Fibroblast of gingiva (primary cell): ENCODE data around the gene CCL8.

Experiments used
- DNase-seq: peaks from one replicate; pipeline ENCODE4 v3.0.0-alpha.2; 2011; ENCODE audit warnings: low read depth

The CCL8 gene

GRCh38 chr17:34367486-34368195 is 48.4 kb downstream of the CCL8 start:
- DNase-seq, result no peak

GRCh38 chr17:34368196-34368945 is 49.1 kb downstream of the CCL8 start:
- no peak for DNase-seq

GRCh38 chr17:34368946-34369500 is 49.8 kb downstream of the CCL8 start:
- DNase-seq, result no peak

GRCh38 chr17:34369571-34369970 is 50.3 kb downstream of the CCL8 start:
- DNase-seq, result no peak

- DNase-seq, result no peak
Measured at GRCh38 chr17:34370376-34370996, 51.3 kb downstream of the CCL8 start.

GRCh38 chr17:34370997-34371395 is 51.8 kb downstream of the CCL8 start:
- no peak for DNase-seq
